Stimulated activated CD4-positive, alpha-beta T cell treated with anti-CD3 and anti-CD28 coated beads, Interleukin-4, amount 100 ng/mL, for 1 hour (primary cell): ENCODE data around the gene PCBP3.

Source experiments
- DNase-seq: peaks from one replicate; pipeline ENCODE4 v3.0.0-alpha.2; 2020

Gene PCBP3

GRCh38 chr21:45868086-45868485, 224.6 kb downstream of the PCBP3 start:
- no peak for DNase-seq

- no peak for DNase-seq
These were observed 225.0 kb downstream of the PCBP3 start for GRCh38 chr21:45868488-45868887.

DNA sequence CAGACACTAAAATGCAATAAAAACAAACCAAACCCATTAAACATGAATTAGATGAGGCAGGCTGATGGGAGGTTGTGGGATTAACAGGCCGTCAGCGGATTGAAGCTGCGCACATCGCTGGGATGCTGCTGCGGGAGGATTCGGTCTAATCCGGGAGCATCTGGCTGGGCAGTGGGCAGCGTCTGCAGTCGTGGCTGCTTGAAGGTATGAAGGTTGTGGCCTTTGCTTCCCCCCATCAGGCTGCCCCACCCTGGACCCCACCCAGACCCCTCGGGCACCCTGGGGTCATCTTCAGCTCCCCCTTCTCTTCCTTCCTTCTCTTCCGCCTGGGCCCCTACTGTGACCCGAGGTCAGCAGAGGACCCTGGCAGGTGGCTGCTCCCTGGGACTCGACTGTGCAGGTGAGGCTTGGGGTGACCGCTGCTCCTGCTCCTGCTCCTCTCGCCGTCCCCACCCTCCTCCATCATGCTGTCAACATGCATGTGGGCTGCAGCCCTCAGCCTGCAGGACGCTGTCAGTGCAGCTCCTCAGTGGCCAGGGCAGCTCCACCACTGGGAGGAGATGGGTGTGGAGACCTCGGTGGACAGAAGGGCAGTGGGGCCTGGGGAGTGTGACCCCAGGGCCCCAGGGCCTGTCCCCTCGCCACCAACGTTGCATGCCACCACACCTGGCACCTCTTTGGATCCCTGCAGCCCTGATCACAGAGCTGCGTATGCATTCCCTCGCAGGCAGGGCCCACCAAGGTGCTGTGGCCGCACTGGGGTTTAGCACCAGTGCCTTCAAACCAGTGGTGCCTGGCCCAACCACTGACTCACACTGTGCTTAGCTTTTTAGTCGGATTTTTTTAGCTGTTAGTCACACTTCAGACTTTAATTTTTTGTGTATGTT, 225.8 kb downstream of the PCBP3 start:
- DNase-seq: no peak

- no peak for DNase-seq
These were observed 226.9 kb downstream of the PCBP3 start for GRCh38 chr21:45870421-45870820.

GRCh38 chr21:45870851-45871615, 227.5 kb downstream of the PCBP3 start:
- DNase-seq: no peak

DNA sequence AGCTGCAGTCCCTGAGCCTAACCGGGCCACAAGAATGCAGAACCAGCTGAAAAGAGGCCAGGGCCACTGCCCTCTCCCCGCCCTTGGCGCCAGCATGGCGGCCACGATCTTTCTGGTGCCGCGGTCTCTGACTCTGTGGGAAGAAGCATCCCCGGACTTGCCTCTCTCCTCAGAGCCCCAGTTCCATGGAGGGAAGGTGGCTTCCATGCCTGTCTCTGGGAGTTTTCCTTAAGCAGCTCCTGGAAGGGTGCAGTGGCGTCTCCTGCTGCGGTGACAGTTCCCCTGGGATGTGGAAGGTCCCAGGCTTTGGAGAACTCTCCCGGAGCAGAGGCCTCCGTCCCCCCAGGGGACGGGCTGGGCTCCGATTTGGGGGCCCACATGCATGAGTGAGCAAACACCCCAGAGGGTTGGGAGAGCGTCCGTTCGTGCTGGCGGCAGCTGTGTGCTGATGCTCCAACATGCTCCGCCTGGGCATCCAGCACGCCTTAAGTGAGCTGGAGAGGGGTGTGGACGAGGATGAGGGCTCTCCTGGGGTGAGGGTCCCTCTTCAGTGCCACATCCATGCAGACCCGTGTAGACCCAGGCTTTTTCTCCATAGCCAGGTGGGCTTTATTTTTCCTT, 228.2 kb downstream of the PCBP3 start:
- DNase-seq: no peak

DNA sequence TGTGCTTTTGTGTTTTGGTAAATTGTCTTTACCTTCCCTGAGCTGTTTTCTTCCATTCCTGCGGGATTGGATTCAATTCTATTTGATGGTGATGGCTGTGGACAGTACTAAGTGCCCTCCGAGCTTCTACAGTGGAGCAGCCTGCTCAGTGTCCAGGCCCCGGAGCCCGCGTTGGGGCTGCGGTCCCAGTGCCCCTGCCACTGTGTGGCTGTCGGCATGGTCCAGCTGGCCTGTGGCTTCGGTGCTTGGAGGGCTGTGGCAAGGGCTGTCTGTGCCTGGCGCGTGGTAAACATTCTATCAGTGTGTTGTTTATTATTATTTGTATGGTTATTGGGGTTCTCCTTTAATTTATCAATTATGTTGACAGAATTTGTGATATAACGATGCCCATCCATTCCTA, 228.9 kb downstream of the PCBP3 start:
- DNase-seq: no peak

DNA sequence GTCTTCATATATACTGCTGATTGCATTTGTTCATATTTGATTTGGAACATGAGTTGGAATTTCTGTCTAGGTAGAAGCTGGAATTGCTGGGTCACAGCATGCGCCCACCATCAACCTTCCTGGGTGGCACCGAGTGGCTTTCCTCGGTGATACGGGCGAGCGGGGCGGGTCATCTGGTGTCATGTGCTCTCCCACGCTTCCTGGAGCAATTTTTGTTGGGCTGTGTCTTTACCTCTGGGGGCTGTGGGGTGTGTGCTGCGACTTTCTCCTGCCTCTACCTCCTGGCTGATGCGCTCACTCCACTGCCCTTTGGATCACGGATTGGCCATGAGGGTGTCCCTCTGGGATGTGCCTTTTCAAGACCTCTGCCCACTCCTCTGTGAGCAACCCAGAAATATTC, 229.4 kb downstream of the PCBP3 start:
- no peak for DNase-seq

- DNase-seq: no peak
These were observed 229.9 kb downstream of the PCBP3 start for GRCh38 chr21:45873418-45873817.

DNA sequence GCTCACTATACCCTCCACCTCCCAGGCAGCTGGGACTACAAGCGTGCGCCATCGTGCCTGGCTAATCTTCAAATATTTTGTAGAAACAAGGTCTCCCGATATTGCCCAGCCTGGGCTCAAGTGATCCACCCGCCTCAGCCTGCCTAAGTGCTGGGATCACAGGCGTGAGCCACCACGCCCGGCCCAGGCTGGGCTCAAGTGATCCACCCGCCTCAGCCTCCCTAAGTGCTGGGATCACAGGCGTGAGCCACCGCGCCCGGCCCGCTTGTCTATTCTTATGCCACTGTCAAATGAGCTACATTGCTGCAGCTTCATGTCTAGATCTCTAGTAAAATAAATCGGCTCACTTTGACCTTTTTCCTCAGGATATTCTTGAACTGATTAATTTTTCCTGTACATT, 230.3 kb downstream of the PCBP3 start:
- DNase-seq: no peak

DNA sequence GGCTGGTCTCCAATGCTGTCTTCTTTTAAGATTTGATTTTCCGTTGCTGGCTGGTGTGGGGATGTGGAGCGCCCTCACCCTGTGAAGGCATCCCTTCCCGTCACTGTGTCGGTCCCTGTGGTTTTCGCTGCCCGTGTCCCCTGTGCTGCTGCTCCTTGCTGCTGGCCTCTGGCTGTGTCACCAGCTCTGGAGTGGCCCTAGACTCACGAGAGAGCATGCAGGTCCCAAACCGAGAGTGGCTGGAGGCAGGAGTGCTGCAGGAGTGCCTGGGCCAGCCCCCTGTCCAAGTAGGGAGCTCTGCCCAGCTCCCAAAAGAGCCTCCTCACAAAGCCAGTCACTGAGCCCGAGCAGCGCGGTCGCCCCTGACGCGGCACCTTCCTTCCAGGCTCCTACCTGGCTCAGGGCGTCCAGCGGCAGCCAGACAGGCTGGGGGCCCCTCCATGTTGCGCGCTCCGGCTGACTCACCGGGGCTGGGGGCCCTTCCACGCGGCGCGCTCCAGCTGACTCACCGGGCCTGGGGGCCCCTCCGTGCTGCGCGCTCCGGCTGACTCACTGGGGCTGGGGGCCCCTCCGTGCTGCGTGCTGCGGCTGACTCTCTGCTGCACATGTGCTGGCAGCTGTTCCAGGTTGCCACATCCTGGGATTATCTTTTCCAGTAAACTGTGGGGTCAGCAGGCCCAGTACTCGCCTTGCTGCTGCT, 231.3 kb downstream of the PCBP3 start:
- no peak for DNase-seq

DNA sequence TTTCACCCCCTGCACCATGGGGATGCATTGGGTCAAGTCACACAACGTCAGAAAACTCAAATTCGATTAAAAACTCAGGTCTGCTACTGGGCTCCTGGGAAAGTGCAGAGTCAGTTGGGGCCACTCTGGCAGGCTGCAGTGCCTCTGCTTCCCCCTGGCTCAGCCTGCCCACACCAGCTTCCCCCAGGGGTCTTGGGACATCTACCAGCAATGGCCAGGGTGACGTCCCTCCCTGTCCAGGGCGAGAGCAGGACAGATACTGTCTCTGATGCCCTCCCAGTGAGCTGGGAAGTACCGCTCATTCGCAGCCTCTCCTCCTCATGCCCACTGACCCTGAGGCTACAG, 231.9 kb downstream of the PCBP3 start:
- no peak for DNase-seq

DNA sequence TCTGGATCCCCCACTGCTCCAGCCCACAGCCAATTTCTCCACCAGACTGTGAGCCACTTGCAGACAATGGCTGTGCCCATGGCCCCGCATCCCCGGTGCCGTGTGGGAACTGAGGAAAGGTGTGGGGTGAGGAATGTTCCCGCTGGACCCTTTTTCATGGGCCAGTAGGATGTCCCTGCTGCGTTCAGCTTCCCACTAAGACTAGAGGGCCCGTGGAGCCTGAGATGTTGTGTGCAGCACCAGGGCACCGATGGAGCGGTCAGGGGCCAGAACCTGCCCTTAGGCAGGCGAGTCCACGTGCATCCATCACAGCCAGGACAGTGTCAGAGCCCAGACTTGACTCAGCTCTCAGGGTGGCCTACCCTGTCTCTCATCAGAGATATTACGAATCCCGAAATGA, 232.4 kb downstream of the PCBP3 start:
- DNase-seq: no peak

GRCh38 chr21:45876381-45877170, 233.1 kb downstream of the PCBP3 start:
- no peak for DNase-seq

GRCh38 chr21:45877171-45877438, 233.6 kb downstream of the PCBP3 start:
- DNase-seq: no peak

- DNase-seq: no peak
These were observed 234.4 kb downstream of the PCBP3 start for GRCh38 chr21:45877821-45878469.

GRCh38 chr21:45880097-45881068, 236.9 kb downstream of the PCBP3 start:
- peak; percentile 73 for DNase-seq

DNA sequence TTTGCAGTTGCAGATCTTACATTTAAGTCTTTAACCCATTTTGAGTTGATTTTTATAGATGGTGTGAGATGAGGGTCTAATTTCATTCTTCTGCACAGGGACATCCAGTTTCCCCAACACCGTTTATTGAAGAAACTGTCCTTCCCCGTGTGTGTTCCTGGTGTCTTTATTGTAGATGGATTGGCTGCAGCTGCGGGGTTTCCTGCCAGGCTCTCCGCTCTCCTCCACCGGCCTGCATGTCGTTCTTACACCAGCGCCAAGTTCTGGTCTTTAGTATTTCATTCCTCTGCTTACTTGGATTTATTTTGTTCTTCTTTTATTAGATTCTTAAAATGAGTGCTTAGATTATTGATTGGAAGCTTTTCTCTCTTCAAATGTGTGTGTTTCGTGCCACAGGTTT, 239.1 kb downstream of the PCBP3 start:
- no peak for DNase-seq

DNA sequence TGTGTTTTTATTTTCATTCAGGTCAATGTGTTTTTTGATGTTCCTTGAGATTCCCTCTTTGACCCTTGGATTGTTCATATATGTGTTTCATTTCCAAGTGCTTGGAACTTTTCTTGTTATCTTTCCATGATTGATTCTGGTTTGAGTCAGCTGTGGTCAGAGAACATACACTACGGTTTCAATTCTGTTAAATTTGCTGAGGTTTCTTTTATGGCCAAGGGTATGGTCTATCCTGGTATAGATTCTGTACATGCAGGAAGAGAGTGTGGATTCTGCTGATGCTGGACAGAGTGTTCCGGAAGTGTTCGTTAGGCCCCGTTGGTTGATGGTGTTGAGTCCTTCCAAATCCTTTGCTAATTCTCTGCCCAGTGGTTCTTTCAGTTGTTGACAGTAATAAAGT, 239.6 kb downstream of the PCBP3 start:
- DNase-seq: no peak

DNA sequence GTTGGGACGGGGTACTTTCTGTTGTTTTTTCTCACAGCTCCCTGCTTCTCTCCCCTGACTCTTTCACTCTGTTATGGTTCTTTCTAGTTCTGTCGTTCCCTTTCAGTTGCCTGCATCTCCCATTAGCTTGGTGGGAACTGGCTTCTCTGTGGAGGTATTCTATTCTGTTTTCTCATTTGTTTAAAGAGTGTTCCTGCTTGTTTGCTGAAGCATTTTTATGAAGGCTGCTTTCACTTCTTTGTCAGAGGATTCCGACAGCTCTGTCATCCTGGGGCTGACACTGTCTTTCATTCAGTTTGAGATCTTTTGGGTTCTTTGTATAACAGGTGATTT, 242.0 kb downstream of the PCBP3 start:
- no peak for DNase-seq
